Neural cell (in vitro differentiated cells): ENCODE data around the gene MYO9A. TPM values are rescaled to one million over a fixed set of nuclear protein-coding genes. Genes with fewer than 3 reads are reported as not detected.

Experiments
- H2AFZ ChIP-seq: fragments of 200-600, 300-800 bp; sonication (generic), shearing (Covaris generic); 2 replicates; pipeline ENCODE4 v1.6.0; 2014; ENCODE audit warnings: low read depth, mild to moderate bottlenecking, antibody characterized with exemption, low read length, moderate library complexity
- H3F3A ChIP-seq: fragments of 200-600 bp; shearing (Covaris generic); 2 replicates; pipeline ENCODE4 v1.6.1; 2016; ENCODE audit warnings: mild to moderate bottlenecking, moderate library complexity, mixed read lengths, antibody characterized with exemption, low read length; ENCODE audit not compliant: insufficient read depth, poor library complexity, severe bottlenecking
- H3K27ac ChIP-seq: fragments of 200-600, 300-800 bp; sonication (generic), shearing (Covaris generic); 2 replicates; pipeline ENCODE4 v1.5.1; 2014; ENCODE audit warnings: mild to moderate bottlenecking, low read length, moderate library complexity
- H3K27me3 ChIP-seq: fragments of 300-800, 200-600 bp; sonication (generic), shearing (Covaris generic); 2 replicates; pipeline ENCODE4 v1.6.0; 2014; ENCODE audit warnings: mild to moderate bottlenecking, low read depth, low read length, moderate library complexity; ENCODE audit not compliant: insufficient read depth
- H3K36me3 ChIP-seq: fragments of 300-800, 200-600 bp; sonication (generic), shearing (Covaris generic); 2 replicates; pipeline ENCODE4 v1.5.1; 2014; ENCODE audit warnings: mild to moderate bottlenecking, antibody characterized with exemption, low read length, moderate library complexity; ENCODE audit not compliant: insufficient read depth
- H3K4me2 ChIP-seq: fragments of 300-800, 200-600 bp; sonication (generic), shearing (Covaris generic); 2 replicates; pipeline ENCODE4 v1.6.0; 2014; ENCODE audit warnings: mild to moderate bottlenecking, low read length
- H3K4me3 ChIP-seq: fragments of 300-800, 200-600 bp; sonication (generic), shearing (Covaris generic); 2 replicates; pipeline ENCODE4 v1.5.1; 2014; ENCODE audit warnings: mild to moderate bottlenecking, low read length, moderate library complexity
- H3K79me2 ChIP-seq: fragments of 200-600 bp; shearing (Covaris generic); replicated peaks from 2 replicates; pipeline ENCODE4 v1.6.0; 2014; ENCODE audit warnings: mild to moderate bottlenecking, low read length, moderate library complexity; ENCODE audit not compliant: insufficient read depth
- H3K9ac ChIP-seq: fragments of 300-800, 200-600 bp; sonication (generic), shearing (Covaris generic); 2 replicates; pipeline ENCODE4 v1.6.1; 2016; ENCODE audit warnings: mild to moderate bottlenecking, low read length, mixed read lengths
- H3K9me2 ChIP-seq: fragments of 200-600 bp; shearing (Covaris generic); 2 replicates; pipeline ENCODE4 v1.6.1; 2016; ENCODE audit warnings: mild to moderate bottlenecking, low read length, mixed read lengths; ENCODE audit not compliant: insufficient read depth
- H3K9me3 ChIP-seq: fragments of 200-600, 300-800 bp; sonication (generic), shearing (Covaris generic); 2 replicates; pipeline ENCODE4 v1.6.1; 2016; ENCODE audit warnings: mild to moderate bottlenecking, mixed run types, low read length, moderate library complexity, mixed read lengths
- H4K20me1 ChIP-seq: fragments of 200-600 bp; shearing (Covaris generic); 2 replicates; pipeline ENCODE4 v1.6.1; 2016; ENCODE audit warnings: mild to moderate bottlenecking, mixed run types; ENCODE audit not compliant: insufficient read depth
- EP300 ChIP-seq: fragments of 450-650 bp; conservative IDR thresholded peaks from 2 replicates; pipeline ENCODE4 v1.6.1; 2014; ENCODE audit warnings: antibody characterized with exemption, mild to moderate bottlenecking, moderate library complexity; ENCODE audit not compliant: poor library complexity, severe bottlenecking
- EZH2 ChIP-seq: fragments of 200-600, 300-800 bp; shearing (Covaris generic), sonication (generic); IDR thresholded peaks from 2 replicates; pipeline ENCODE4 v1.6.1; 2014; ENCODE audit warnings: antibody characterized with exemption, low read length, borderline replicate concordance, mild to moderate bottlenecking; ENCODE audit not compliant: insufficient read depth, poor library complexity, severe bottlenecking
- MXI1 ChIP-seq: fragments of 450-650 bp; conservative IDR thresholded peaks from 2 replicates; pipeline ENCODE4 v1.6.1; 2014; ENCODE audit warnings: antibody characterized with exemption, mild to moderate bottlenecking; ENCODE audit not compliant: poor library complexity, severe bottlenecking
- POLR2AphosphoS5 ChIP-seq: IDR thresholded peaks from 2 replicates; pipeline ENCODE4 v1.6.1; 2012
- RAD21 ChIP-seq: fragments of 450-650 bp; conservative IDR thresholded peaks from 2 replicates; pipeline ENCODE4 v1.6.1; 2014; ENCODE audit warnings: antibody characterized with exemption, mild to moderate bottlenecking, moderate library complexity
- SMC3 ChIP-seq: fragments of 450-650 bp; conservative IDR thresholded peaks from 2 replicates; pipeline ENCODE4 v1.6.1; 2014; ENCODE audit warnings: antibody characterized with exemption, mild to moderate bottlenecking, moderate library complexity; ENCODE audit not compliant: poor library complexity
- TAF1 ChIP-seq: IDR thresholded peaks from 2 replicates; pipeline ENCODE4 v1.6.1; 2012; ENCODE audit warnings: low read depth
- polyA plus RNA-seq: library from polyadenylated mRNA; depleted of rRNA; stranded (reverse); fragments of >200 nt; gene quantifications from 2 replicates; pipeline ENCODE4 v1.2.3, GENCODE V29; 2014
- TF ChIP-seq, protein P1 (sequence below): fragments of 450-650 bp; IDR thresholded peaks from 2 replicates; pipeline ENCODE4 v1.5.1; 2014; ENCODE audit warnings: antibody characterized with exemption, mild to moderate bottlenecking, moderate library complexity; ENCODE audit not compliant: poor library complexity, severe bottlenecking
- TF ChIP-seq, protein P2 (sequence below): IDR thresholded peaks from 2 replicates; pipeline ENCODE4 v1.6.1; 2012; ENCODE audit warnings: borderline replicate concordance

The MYO9A gene
- polyA plus RNA-seq, 1 donor from 2014 or later: 22.7 TPM

DNA sequence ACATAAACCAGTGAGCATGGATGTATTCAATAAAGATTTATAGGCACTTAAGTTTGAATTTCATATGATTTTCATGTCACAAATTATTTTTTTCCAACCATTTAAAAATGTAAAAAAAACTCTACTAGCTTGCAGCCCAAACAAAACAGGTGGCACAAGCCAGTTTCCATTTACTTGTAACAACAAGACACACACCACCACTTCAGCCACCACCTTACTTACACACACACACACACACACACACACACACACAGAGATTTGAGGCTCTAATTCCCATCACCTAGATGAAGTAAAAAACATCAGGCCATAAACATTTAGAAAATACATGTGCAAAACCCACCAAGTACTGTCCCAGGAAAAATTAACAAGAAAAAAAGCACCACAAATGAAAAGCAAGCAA lies 25.3 kb downstream of the MYO9A start:
- H3F3A ChIP-seq: no peaks in the 10 kb centered on the region
- H2AFZ ChIP-seq: no peak overlapping the region
- no peaks in the 10 kb centered on the region for H4K20me1 ChIP-seq
- no peaks in the 10 kb centered on the region for H3K9me2 ChIP-seq
- no peaks in the 10 kb centered on the region for H3K36me3 ChIP-seq
- H3K27ac ChIP-seq: no peak overlapping the region
- no peak overlapping the region for H3K4me3 ChIP-seq
- no peaks in the 10 kb centered on the region for H3K79me2 ChIP-seq
- H3K9me3 ChIP-seq: no peaks in the 10 kb centered on the region
- H3K27me3 ChIP-seq: no peaks in the 10 kb centered on the region
- H3K4me2 ChIP-seq: no peak overlapping the region
- H3K9ac ChIP-seq: no peak overlapping the region
- TF ChIP-seq EP300 (no peak), SMC3 (no peak), RAD21 (no peak), EZH2 (no peak), MXI1 (no peak), TAF1 (no peak), POLR2AphosphoS5 (no peak)
- TF ChIP-seq, protein P1, sequence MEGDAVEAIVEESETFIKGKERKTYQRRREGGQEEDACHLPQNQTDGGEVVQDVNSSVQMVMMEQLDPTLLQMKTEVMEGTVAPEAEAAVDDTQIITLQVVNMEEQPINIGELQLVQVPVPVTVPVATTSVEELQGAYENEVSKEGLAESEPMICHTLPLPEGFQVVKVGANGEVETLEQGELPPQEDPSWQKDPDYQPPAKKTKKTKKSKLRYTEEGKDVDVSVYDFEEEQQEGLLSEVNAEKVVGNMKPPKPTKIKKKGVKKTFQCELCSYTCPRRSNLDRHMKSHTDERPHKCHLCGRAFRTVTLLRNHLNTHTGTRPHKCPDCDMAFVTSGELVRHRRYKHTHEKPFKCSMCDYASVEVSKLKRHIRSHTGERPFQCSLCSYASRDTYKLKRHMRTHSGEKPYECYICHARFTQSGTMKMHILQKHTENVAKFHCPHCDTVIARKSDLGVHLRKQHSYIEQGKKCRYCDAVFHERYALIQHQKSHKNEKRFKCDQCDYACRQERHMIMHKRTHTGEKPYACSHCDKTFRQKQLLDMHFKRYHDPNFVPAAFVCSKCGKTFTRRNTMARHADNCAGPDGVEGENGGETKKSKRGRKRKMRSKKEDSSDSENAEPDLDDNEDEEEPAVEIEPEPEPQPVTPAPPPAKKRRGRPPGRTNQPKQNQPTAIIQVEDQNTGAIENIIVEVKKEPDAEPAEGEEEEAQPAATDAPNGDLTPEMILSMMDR: no peak
- TF ChIP-seq, protein P2, sequence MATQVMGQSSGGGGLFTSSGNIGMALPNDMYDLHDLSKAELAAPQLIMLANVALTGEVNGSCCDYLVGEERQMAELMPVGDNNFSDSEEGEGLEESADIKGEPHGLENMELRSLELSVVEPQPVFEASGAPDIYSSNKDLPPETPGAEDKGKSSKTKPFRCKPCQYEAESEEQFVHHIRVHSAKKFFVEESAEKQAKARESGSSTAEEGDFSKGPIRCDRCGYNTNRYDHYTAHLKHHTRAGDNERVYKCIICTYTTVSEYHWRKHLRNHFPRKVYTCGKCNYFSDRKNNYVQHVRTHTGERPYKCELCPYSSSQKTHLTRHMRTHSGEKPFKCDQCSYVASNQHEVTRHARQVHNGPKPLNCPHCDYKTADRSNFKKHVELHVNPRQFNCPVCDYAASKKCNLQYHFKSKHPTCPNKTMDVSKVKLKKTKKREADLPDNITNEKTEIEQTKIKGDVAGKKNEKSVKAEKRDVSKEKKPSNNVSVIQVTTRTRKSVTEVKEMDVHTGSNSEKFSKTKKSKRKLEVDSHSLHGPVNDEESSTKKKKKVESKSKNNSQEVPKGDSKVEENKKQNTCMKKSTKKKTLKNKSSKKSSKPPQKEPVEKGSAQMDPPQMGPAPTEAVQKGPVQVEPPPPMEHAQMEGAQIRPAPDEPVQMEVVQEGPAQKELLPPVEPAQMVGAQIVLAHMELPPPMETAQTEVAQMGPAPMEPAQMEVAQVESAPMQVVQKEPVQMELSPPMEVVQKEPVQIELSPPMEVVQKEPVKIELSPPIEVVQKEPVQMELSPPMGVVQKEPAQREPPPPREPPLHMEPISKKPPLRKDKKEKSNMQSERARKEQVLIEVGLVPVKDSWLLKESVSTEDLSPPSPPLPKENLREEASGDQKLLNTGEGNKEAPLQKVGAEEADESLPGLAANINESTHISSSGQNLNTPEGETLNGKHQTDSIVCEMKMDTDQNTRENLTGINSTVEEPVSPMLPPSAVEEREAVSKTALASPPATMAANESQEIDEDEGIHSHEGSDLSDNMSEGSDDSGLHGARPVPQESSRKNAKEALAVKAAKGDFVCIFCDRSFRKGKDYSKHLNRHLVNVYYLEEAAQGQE: no peak

DNA sequence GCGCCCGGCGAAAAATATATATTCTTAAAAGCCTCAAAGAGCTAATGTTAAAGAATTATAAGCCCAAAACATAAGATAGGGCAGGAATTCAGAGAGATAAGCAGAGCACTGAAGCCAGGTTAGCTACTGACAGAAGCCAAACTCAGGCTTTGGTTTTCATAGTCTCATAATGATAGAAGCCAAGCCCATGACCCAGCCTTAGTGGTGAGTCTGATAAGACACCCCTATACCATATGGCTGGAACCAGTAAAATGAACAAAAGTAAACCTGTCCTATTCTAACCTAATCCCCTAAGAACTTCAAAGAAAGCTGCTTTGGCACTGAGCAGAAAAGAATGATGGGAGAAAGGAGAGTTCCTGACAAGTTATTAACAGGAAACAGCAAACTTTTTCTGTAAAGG lies 25.9 kb downstream of the MYO9A start:
- Histone ChIP-seq H3K79me2 (no peaks in the 10 kb centered on the region), H3F3A (no peaks in the 10 kb centered on the region), H3K4me3 (no peak overlapping the region), H3K9me3 (no peaks in the 10 kb centered on the region), H3K4me2 (no peak overlapping the region), H3K9ac (no peak overlapping the region), H3K27me3 (no peaks in the 10 kb centered on the region), H4K20me1 (no peaks in the 10 kb centered on the region), H3K27ac (no peak overlapping the region), H3K36me3 (no peaks in the 10 kb centered on the region), H3K9me2 (no peaks in the 10 kb centered on the region), H2AFZ (no peak overlapping the region)
- TF ChIP-seq TAF1: no peak
- no peak for TF ChIP-seq RAD21
- TF ChIP-seq MXI1: no peak
- no peak for TF ChIP-seq EZH2
- TF ChIP-seq, protein P1: no peak
- TF ChIP-seq, protein P2: no peak
- no peak for TF ChIP-seq SMC3
- no peak for TF ChIP-seq EP300
- TF ChIP-seq POLR2AphosphoS5: no peak
